T47D (cell line): ENCODE results near the gene EARS2.

Experiments
- DNase-seq, 2 experiments: peaks; one replicate each; pipeline versions ENCODE4 v3.0.0 to v3.0.0-alpha.2; 2011 to 2012; ENCODE audit warnings: low read depth in 1 of 2, low spot score in 1 of 2
- JUND ChIP-seq: IDR thresholded peaks from 2 replicates; pipeline ENCODE4 v1.6.1; 2012; ENCODE audit warnings: low read depth
- in situ Hi-C: cut with HindIII; loops from 2 replicates; pipeline ENCODE4 v1.10.0; 2016; ENCODE audit warnings: low sequenced_read_pairs, low pct_unique_long_range_greater_than_20kb

EARS2 gene

GRCh38 chr16:23579371-23579770 lies 22.2 kb upstream of the EARS2 start:
- in situ Hi-C loops, result no loop called here
- no peak for TF ChIP-seq JUND
- DNase-seq, result no peak

- DNase-seq, result no peak
- no peak for TF ChIP-seq JUND
- in situ Hi-C loops, result no loop called here
These were observed 21.1 kb upstream of the EARS2 start for GRCh38 chr16:23578101-23578830.

GRCh38 chr16:23577493-23577892 lies 20.3 kb upstream of the EARS2 start:
- no peak for TF ChIP-seq JUND
- in situ Hi-C loops, result no loop called here
- no peak for DNase-seq

- no peak for TF ChIP-seq JUND
- peak in 1 of 2 experiments; percentile 9 for DNase-seq
- in situ Hi-C loops, result no loop called here
These were observed 18.7 kb upstream of the EARS2 start for GRCh38 chr16:23575834-23576233.

- DNase-seq, result no peak
- in situ Hi-C loops, result no loop called here
- TF ChIP-seq JUND, result no peak
These were observed 16.7 kb upstream of the EARS2 start for GRCh38 chr16:23573817-23574216.

- no peak for TF ChIP-seq JUND
- DNase-seq, result no peak
- in situ Hi-C loops, result no loop called here
These were observed 15.2 kb upstream of the EARS2 start for GRCh38 chr16:23572394-23572793.

GRCh38 chr16:23571895-23572294 lies 14.7 kb upstream of the EARS2 start:
- TF ChIP-seq JUND, result no peak
- no peak for DNase-seq
- in situ Hi-C loops, result no loop called here

- in situ Hi-C loops, result no loop called here
- no peak for TF ChIP-seq JUND
- DNase-seq, result no peak
These were observed 14.0 kb upstream of the EARS2 start for GRCh38 chr16:23570992-23571632.

- DNase-seq, result no peak
- in situ Hi-C loops, result no loop called here
- no peak for TF ChIP-seq JUND
These were observed 10.5 kb upstream of the EARS2 start for GRCh38 chr16:23567602-23568001.

GRCh38 chr16:23566724-23567123 lies 9.6 kb upstream of the EARS2 start:
- DNase-seq, result no peak
- no peak for TF ChIP-seq JUND
- in situ Hi-C loops, result no loop called here

GRCh38 chr16:23564575-23565363 lies 7.6 kb upstream of the EARS2 start:
- no peak for TF ChIP-seq JUND
- in situ Hi-C loops, result no loop called here
- DNase-seq, result no peak

GRCh38 chr16:23563186-23563585 lies 6.0 kb upstream of the EARS2 start:
- no peak for DNase-seq
- in situ Hi-C loops, result no loop called here
- TF ChIP-seq JUND, result no peak

- in situ Hi-C loops, result no loop called here
- TF ChIP-seq JUND, result no peak
- no peak for DNase-seq
These were observed 5.4 kb upstream of the EARS2 start for GRCh38 chr16:23562505-23562904.

- in situ Hi-C loops, result no loop called here
- TF ChIP-seq JUND, result no peak
- DNase-seq, result no peak
These were observed 4.4 kb upstream of the EARS2 start for GRCh38 chr16:23561586-23561985.
